K562 (cell line): ENCODE data around the gene TMEM248. TPM values are rescaled to one million over a fixed set of nuclear protein-coding genes. Genes with fewer than 3 reads are reported as not detected.
A peak's percentile ranks its signal among the peaks of the same experiment; 100 is the strongest.

Experiments used
- ATAC-seq: fragments of 200-7000 bp; cut with Tn5 transposase; 3 replicates; pipeline ENCODE4 v1.9.1; 2020; ENCODE audit warnings: moderate library complexity
- BruUV-seq: library from RNA; stranded (reverse); fragments of 400-500 nt; replicated peaks from 2 replicates; lab custom pipeline; 2021; lab: Mats Ljungman, UMichigan
- CTCF ChIA-PET: fragments of 300-600 bp; formaldehyde crosslinking; extraction: SDS; loops from one replicate; lab custom pipeline; 2021; ENCODE audit warnings: low intra/inter-chr PET ratio; lab: Yijun Ruan, JAX
- POLR2A ChIA-PET: fragments of 300-600, 350-650 bp; sonication (Branson Sonifier 250); formaldehyde crosslinking; extraction: SDS; loops from one replicate; lab custom pipeline; 2021; ENCODE audit warnings: antibody characterized with exemption, inconsistent platforms; lab: Yijun Ruan, JAX
- DNase-seq, 4 experiments: peaks; one replicate each; pipeline versions ENCODE4 v3.0.0 to v3.0.0-alpha.2; 2011 to 2018; ENCODE audit warnings: low spot score in 3 of 4, mixed read lengths in 3 of 4; ENCODE audit errors: extremely low read depth in 1 of 4
- FAIRE-seq: peaks from 2 replicates; lab custom pipeline; 2011; peaks lifted over from hg19 to GRCh38; lab: Jason Lieb, UNC
- H2AFZ ChIP-seq: 2 replicates; pipeline ENCODE4 v1.6.0; 2011; ENCODE audit warnings: low read depth, low read length, control low read depth, inconsistent platforms
- H3K27ac ChIP-seq: fragments of 200-600 bp; 3 replicates; pipeline ENCODE4 v1.8.0; 2011; ENCODE audit warnings: low read depth, mild to moderate bottlenecking, control low read depth, inconsistent platforms, low read length, moderate library complexity, mixed read lengths; ENCODE audit errors: extremely low read depth
- H3K27me3 ChIP-seq, 2 experiments: fragments of 300-600 bp in 1 of 2; 2 replicates in 1 of 2; 3 replicates in 1 of 2; pipeline versions ENCODE4 v1.6.0 to v1.8.0; 2011; ENCODE audit warnings: inconsistent platforms in 2 of 2, low read length in 2 of 2, mild to moderate bottlenecking in 1 of 2, mixed read lengths in 1 of 2, moderate library complexity in 1 of 2; ENCODE audit not compliant: control insufficient read depth in 2 of 2, insufficient read depth in 2 of 2
- H3K36me3 ChIP-seq: fragments of 300-600 bp; 3 replicates; pipeline ENCODE4 v1.8.0; 2011; ENCODE audit warnings: mild to moderate bottlenecking, low read length, inconsistent platforms; ENCODE audit not compliant: control insufficient read depth, insufficient read depth
- H3K4me1 ChIP-seq, 2 experiments: fragments of 200-600 bp in 1 of 2; replicated peaks in 1 of 2; 2 replicates in 1 of 2; 3 replicates in 1 of 2; pipeline versions ENCODE4 v1.5.1 to v1.8.0; 2011; ENCODE audit warnings: inconsistent platforms in 2 of 2, low read length in 2 of 2, mild to moderate bottlenecking in 1 of 2, mixed read lengths in 1 of 2, moderate library complexity in 1 of 2; ENCODE audit not compliant: control insufficient read depth in 2 of 2, insufficient read depth in 2 of 2
- H3K4me2 ChIP-seq: 2 replicates; pipeline ENCODE4 v1.6.1; 2011; ENCODE audit warnings: low read length, control low read depth, inconsistent platforms, mixed read lengths; ENCODE audit not compliant: insufficient read depth
- H3K4me3 ChIP-seq: fragments of 200-600 bp; sonication (generic), shearing (Covaris generic); 2 replicates; pipeline ENCODE4 v1.5.1; 2016; ENCODE audit warnings: control low read depth, inconsistent platforms
- H3K79me2 ChIP-seq: fragments of 200-600 bp; 3 replicates; pipeline ENCODE4 v1.8.0; 2011; ENCODE audit warnings: low read length, inconsistent platforms; ENCODE audit not compliant: control insufficient read depth, insufficient read depth
- H3K9ac ChIP-seq, 2 experiments: 2 replicates each; pipeline versions ENCODE4 v1.6.0 to v1.6.1; 2011; ENCODE audit warnings: low read depth in 2 of 2, low read length in 2 of 2, control low read depth in 1 of 2, inconsistent platforms in 1 of 2, mild to moderate bottlenecking in 1 of 2, mixed read lengths in 1 of 2; ENCODE audit not compliant: insufficient read depth in 1 of 2
- H3K9me1 ChIP-seq: one replicate; pipeline ENCODE4 v1.6.0; 2011; ENCODE audit warnings: inconsistent platforms, mild to moderate bottlenecking, low read length, moderate library complexity; ENCODE audit not compliant: control insufficient read depth, insufficient read depth
- H3K9me3 ChIP-seq: replicated peaks from 2 replicates; pipeline ENCODE4 v1.5.1; 2011; ENCODE audit warnings: low read depth, low read length, inconsistent platforms; ENCODE audit not compliant: control insufficient read depth, insufficient read depth
- H4K20me1 ChIP-seq: replicated peaks from 2 replicates; pipeline ENCODE4 v1.6.1; 2011; ENCODE audit warnings: low read length, inconsistent platforms, mixed read lengths; ENCODE audit not compliant: control insufficient read depth, insufficient read depth
- CTCF ChIP-seq, 3 experiments: IDR thresholded peaks in 2 of 3; conservative IDR thresholded peaks in 1 of 3; 2 replicates each; pipeline ENCODE4 v1.5.1; 2011 to 2012; ENCODE audit warnings: low read length in 3 of 3, mild to moderate bottlenecking in 3 of 3, control low read depth in 2 of 3, improper control_type of control experiment in 1 of 3, inconsistent platforms in 1 of 3, low read depth in 1 of 3, mixed read lengths in 1 of 3, moderate library complexity in 1 of 3; ENCODE audit not compliant: insufficient read depth in 2 of 3
- KLF6 ChIP-seq: fragments of 250-450 bp; sonication (Bioruptor Pico); IDR thresholded peaks from 2 replicates; pipeline ENCODE4 v1.4.0; 2020; ENCODE audit warnings: mild to moderate bottlenecking, moderate library complexity, borderline replicate concordance
- NFYB ChIP-seq: IDR thresholded peaks from 2 replicates; pipeline ENCODE4 v1.6.1; 2011; ENCODE audit warnings: mild to moderate bottlenecking, moderate library complexity; ENCODE audit not compliant: insufficient read length; ENCODE audit errors: extremely low read depth
- TFE3 ChIP-seq: fragments of 450-650 bp; formaldehyde crosslinking; IDR thresholded peaks from 2 replicates; pipeline ENCODE4 v1.4.0; 2020; ENCODE audit warnings: mild to moderate bottlenecking, mixed read lengths
- ZFP36 ChIP-seq: fragments of 150-350 bp; IDR thresholded peaks from 2 replicates; pipeline ENCODE4 v1.6.1; 2018; ENCODE audit warnings: low read length, low read depth; ENCODE audit not compliant: partially characterized antibody
- ZFX ChIP-seq: sonication (generic); formaldehyde crosslinking; IDR thresholded peaks from 2 replicates; pipeline ENCODE4 v1.8.0; 2022; ENCODE audit warnings: mild to moderate bottlenecking, missing genetic modification reagents, moderate library complexity
- ZNF316 ChIP-seq: fragments of 450-650 bp; IDR thresholded peaks from 2 replicates; pipeline ENCODE4 v1.6.1; 2016
- WGBS: fragments of 100-300 bp; shearing (Covaris generic); methylation state at CpG from one replicate; pipeline ENCODE4 v1.1.6; 2016; ENCODE audit warnings: low coverage, mixed read lengths; ENCODE audit not compliant: insufficient coverage; ENCODE audit errors: missing lambda C conversion rate; 5-methylcytosine and 5-hydroxymethylcytosine counted together
- in situ Hi-C: fragments of 300-500 bp; cut with MboI; formaldehyde crosslinking; loops from 4 replicates; pipeline ENCODE4 v1.15.0; 2018; ENCODE audit warnings: inconsistent platforms, mixed read lengths
- intact Hi-C: fragments of 100-400 bp; cut with micrococcal nuclease; formaldehyde crosslinking; loops from 2 replicates; pipeline ENCODE4 v1.14.2; 2022
- polyA plus RNA-seq, 8 experiments: library from polyadenylated mRNA; depleted of rRNA in 4 of 8; stranded (reverse) in 5 of 8; unstranded in 3 of 8; fragments of >200 nt; fragmentation: Nextera tagmentation in 2 of 8; fragmentation: Illumina TruSeq in 1 of 8; extraction: Ambion mirVana in 2 of 8; extraction: Trizol in 1 of 8; gene quantifications; 2 replicates each; pipeline versions ENCODE4 v1.2.1 to v1.2.3, GENCODE V29; 2011 to 2014; ENCODE audit warnings: inconsistent platforms in 1 of 8, missing spikeins in 1 of 8
- total RNA-seq, 7 experiments: library from RNA; depleted of rRNA in 6 of 7; stranded (reverse); fragments of >200 nt in 6 of 7; fragmentation: Illumina TruSeq in 2 of 7; extraction: Trizol in 2 of 7; gene quantifications; 2 replicates each; pipeline versions ENCODE4 v1.2.1 to v1.2.3, GENCODE V29; 2011 to 2021; ENCODE audit warnings: low replicate concordance in 1 of 7

Gene TMEM248
- total and polyA plus RNA-seq, 9 of the 15 experiments (the other 6 are each of a cell fraction or from before 2014, with no cell fraction given) = 6.3 to 132 (median 64.4) TPM

- intact Hi-C loops (no loop called here), in situ Hi-C loops (no loop called here)
- POLR2A ChIA-PET = interaction anchor here (1.0 to 2.4 kb wide), 5 partner anchors 9 to 36 kb away, joined by 3 to 15 read pairs (median 5); no protein-coding TSS in a partner anchor
- BruUV-seq = no TSS peak
- H3K9ac ChIP-seq = peak overlapping the region in 1 of 2 experiments; percentile 74; a peak in 2 of 4 replicates
- no peak overlapping the region for H3K4me2 ChIP-seq
- peak overlapping the region; percentile 23; the same call in 1 of the 2 replicates for H2AFZ ChIP-seq
- WGBS = 74% methylated on average over 5 of the region's 5 CpGs
- FAIRE-seq (no peak), ATAC-seq (peak; percentile 71), DNase-seq (peak in 2 of 4 experiments; percentile 36 to 38)
- H3K79me2 ChIP-seq = no peaks in the 10 kb centered on the region
- H3K9me1 ChIP-seq = no peaks in the 10 kb centered on the region
- H3K4me1 ChIP-seq = peaks cover 18 to 25% of the 10 kb centered on the region in 2 experiments; a peak in 4 of 5 replicates
- no peaks in the 10 kb centered on the region for H4K20me1 ChIP-seq
- H3K27ac ChIP-seq = no peak overlapping the region
- H3K4me3 ChIP-seq = no peak overlapping the region
- TF ChIP-seq TFE3 (CRISPR knock-in tag) (no peak), ZFX (CRISPR knock-in tag) (peak; percentile 24; the same call in 1 of the 2 replicates), ZFP36 (peak; percentile 27), NFYB (no peak), CTCF (IDR thresholded peaks at IDR 0.05 in 2 of 3, conservative IDR thresholded peaks at IDR 0.05 in 1 of 3; ENCODE audit: insufficient read depth in 2 of 3, low read depth in 1 of 3, low read length in 3 of 3) (peak; percentile 29 to 52 (median 39); a peak in 5 of 6 replicates), ZNF316 (peak; percentile 68; the same call in 1 of the 2 replicates), KLF6 (no peak)
- no peaks in the 10 kb centered on the region for H3K27me3 ChIP-seq
- H3K9me3 ChIP-seq = no peaks in the 10 kb centered on the region
- CTCF ChIA-PET = no interaction called here
- peaks cover 20% of the 10 kb centered on the region; the same call in 2 of the 3 replicates for H3K36me3 ChIP-seq
Observed at GRCh38 chr7:66905689-66906088, 15.3 kb upstream of the TMEM248 start.
